GM23248 (cell line): Measurements from ENCODE around the gene TRRAP. TPM values are rescaled to one million over a fixed set of nuclear protein-coding genes. Genes with fewer than 3 reads are reported as not detected.

Experiments
- DNase-seq: peaks from one replicate; pipeline ENCODE4 v3.0.0-alpha.2; 2015
- H2AFZ ChIP-seq: fragments of 200-600 bp; sonication (generic); 2 replicates; pipeline ENCODE4 v1.6.1; 2016; ENCODE audit warnings: antibody characterized with exemption
- H3F3A ChIP-seq: fragments of 200-600 bp; sonication (generic); 2 replicates; pipeline ENCODE4 v1.6.1; 2016; ENCODE audit warnings: mild to moderate bottlenecking, antibody characterized with exemption, mixed run types; ENCODE audit not compliant: insufficient read depth
- H3K27ac ChIP-seq: fragments of 200-600 bp; sonication (generic); 2 replicates; pipeline ENCODE4 v1.5.1; 2016; ENCODE audit warnings: mild to moderate bottlenecking
- H3K27me3 ChIP-seq: fragments of 200-600 bp; sonication (generic); replicated peaks from 2 replicates; pipeline ENCODE4 v1.6.1; 2016; ENCODE audit warnings: mild to moderate bottlenecking; ENCODE audit not compliant: insufficient read depth
- H3K36me3 ChIP-seq: fragments of 200-600 bp; sonication (generic); 2 replicates; pipeline ENCODE4 v1.6.1; 2016; ENCODE audit warnings: low read depth, mild to moderate bottlenecking
- H3K4me1 ChIP-seq: fragments of 200-600 bp; sonication (generic); 2 replicates; pipeline ENCODE4 v1.6.1; 2016; ENCODE audit warnings: mild to moderate bottlenecking; ENCODE audit not compliant: insufficient read depth
- H3K4me2 ChIP-seq: fragments of 200-600 bp; sonication (generic); one replicate; pipeline ENCODE4 v1.6.1; 2016; ENCODE audit warnings: mild to moderate bottlenecking; ENCODE audit not compliant: unreplicated experiment
- H3K4me3 ChIP-seq: fragments of 200-600 bp; sonication (generic); 2 replicates; pipeline ENCODE4 v1.5.1; 2016; ENCODE audit warnings: mild to moderate bottlenecking
- H3K79me2 ChIP-seq: fragments of 200-600 bp; sonication (generic); 2 replicates; pipeline ENCODE4 v1.6.1; 2016; ENCODE audit warnings: mild to moderate bottlenecking; ENCODE audit not compliant: insufficient read depth
- H3K9ac ChIP-seq: fragments of 200-600 bp; sonication (generic); 2 replicates; pipeline ENCODE4 v1.6.1; 2016; ENCODE audit warnings: mild to moderate bottlenecking
- H3K9me2 ChIP-seq: fragments of 200-600 bp; sonication (generic); 2 replicates; pipeline ENCODE4 v1.6.1; 2016; ENCODE audit warnings: mixed run types, mild to moderate bottlenecking, moderate library complexity; ENCODE audit not compliant: insufficient read depth
- H3K9me3 ChIP-seq: fragments of 200-600 bp; sonication (generic); one replicate; pipeline ENCODE4 v1.6.1; 2017; ENCODE audit warnings: low read depth
- H4K20me1 ChIP-seq: fragments of 200-600 bp; sonication (generic); 2 replicates; pipeline ENCODE4 v1.6.0; 2016; ENCODE audit not compliant: insufficient read depth
- EZH2 ChIP-seq: fragments of 200-600 bp; sonication (generic); IDR thresholded peaks from 2 replicates; pipeline ENCODE4 v1.6.1; 2018; ENCODE audit warnings: antibody characterized with exemption, mild to moderate bottlenecking; ENCODE audit not compliant: insufficient read depth, poor library complexity, severe bottlenecking
- EZH2phosphoT487 ChIP-seq: fragments of 200-600 bp; sonication (generic); IDR thresholded peaks from 2 replicates; pipeline ENCODE4 v1.6.1; 2018; ENCODE audit warnings: antibody characterized with exemption, moderate library complexity, mild to moderate bottlenecking, low read depth; ENCODE audit not compliant: insufficient read depth
- WGBS, 2 experiments: methylation state at CpG; one replicate each; pipeline ENCODE4 v1.1.6; 2015 to 2017; ENCODE audit warnings: low lambda C conversion rate in 2 of 2, low coverage in 1 of 2; ENCODE audit errors: missing lambda C conversion rate in 2 of 2; 5-methylcytosine and 5-hydroxymethylcytosine counted together
- in situ Hi-C: fragments of 300-500 bp; cut with MboI; formaldehyde crosslinking; loops from 2 replicates; pipeline ENCODE4 v1.15.0; 2020
- polyA plus RNA-seq: library from polyadenylated mRNA; unstranded; fragments of >200 nt; fragmentation: Nextera tagmentation; extraction: Ambion mirVana; gene quantifications from 2 replicates; pipeline ENCODE4 v1.2.1, GENCODE V29; 2016
- total RNA-seq: library from RNA; depleted of rRNA; stranded (reverse); fragments of >200 nt; shearing (Covaris generic); gene quantifications from 2 replicates; pipeline ENCODE4 v1.2.3, GENCODE V29; 2014

Gene TRRAP
- total and polyA plus RNA-seq, 2 experiments from 2014 or later: 4.8 to 11.3 TPM

- 0 out of 2 replicates have a peak, but pooled peaks cover 3% of the 10 kb centered on the region for H3K4me1 ChIP-seq
- peaks cover 28% of the 10 kb centered on the region; the same call in 1 of the 2 replicates for H3K36me3 ChIP-seq
- DNase-seq: peak; percentile 80
- no peaks in the 10 kb centered on the region for H3K27me3 ChIP-seq
- H3K9ac ChIP-seq: no peak overlapping the region
- no peak overlapping the region for H3K4me2 ChIP-seq
- no peaks in the 10 kb centered on the region for H3K9me2 ChIP-seq
- H2AFZ ChIP-seq: no peak overlapping the region
- 0 out of 2 replicates have a peak, but pooled peaks cover 4% of the 10 kb centered on the region for H4K20me1 ChIP-seq
- no peaks in the 10 kb centered on the region for H3K9me3 ChIP-seq
- peak overlapping the region; percentile 43 for H3K27ac ChIP-seq
- no peak overlapping the region for H3K4me3 ChIP-seq
- TF ChIP-seq EZH2: no peak
- no peak for TF ChIP-seq EZH2phosphoT487
- H3F3A ChIP-seq: peaks cover 35% of the 10 kb centered on the region
- in situ Hi-C loops: no loop called here
- WGBS, 2 experiments: 36 to 43% methylated on average over 10 to 11 of the region's 11 CpGs
- peaks cover 9% of the 10 kb centered on the region; the same call in 1 of the 2 replicates for H3K79me2 ChIP-seq
Measured at GRCh38 chr7:99036546-99037111, 158.3 kb downstream of the TRRAP start.

- Histone ChIP-seq H3K9me3 (no peaks in the 10 kb centered on the region), H3K4me3 (no peak overlapping the region), H3K9ac (no peak overlapping the region), H3K36me3 (peaks cover 28% of the 10 kb centered on the region; the same call in 1 of the 2 replicates), H3K4me1 (0 out of 2 replicates have a peak, but pooled peaks cover 3% of the 10 kb centered on the region), H2AFZ (no peak overlapping the region), H3K27me3 (no peaks in the 10 kb centered on the region), H3F3A (peaks cover 28% of the 10 kb centered on the region), H3K79me2 (peaks cover 9% of the 10 kb centered on the region; the same call in 1 of the 2 replicates), H3K4me2 (no peak overlapping the region), H3K27ac (peak overlapping the region; percentile 43; the same call in 1 of the 2 replicates), H4K20me1 (0 out of 2 replicates have a peak, but pooled peaks cover 4% of the 10 kb centered on the region), H3K9me2 (no peaks in the 10 kb centered on the region)
- in situ Hi-C loops: no loop called here
- DNase-seq: peak; percentile 17
- WGBS, 2 experiments: 91 to 93% methylated on average over 16 of the region's 16 CpGs
- TF ChIP-seq EZH2 (no peak), EZH2phosphoT487 (no peak)
Measured at GRCh38 chr7:99037327-99037940, 159.1 kb downstream of the TRRAP start.

DNA sequence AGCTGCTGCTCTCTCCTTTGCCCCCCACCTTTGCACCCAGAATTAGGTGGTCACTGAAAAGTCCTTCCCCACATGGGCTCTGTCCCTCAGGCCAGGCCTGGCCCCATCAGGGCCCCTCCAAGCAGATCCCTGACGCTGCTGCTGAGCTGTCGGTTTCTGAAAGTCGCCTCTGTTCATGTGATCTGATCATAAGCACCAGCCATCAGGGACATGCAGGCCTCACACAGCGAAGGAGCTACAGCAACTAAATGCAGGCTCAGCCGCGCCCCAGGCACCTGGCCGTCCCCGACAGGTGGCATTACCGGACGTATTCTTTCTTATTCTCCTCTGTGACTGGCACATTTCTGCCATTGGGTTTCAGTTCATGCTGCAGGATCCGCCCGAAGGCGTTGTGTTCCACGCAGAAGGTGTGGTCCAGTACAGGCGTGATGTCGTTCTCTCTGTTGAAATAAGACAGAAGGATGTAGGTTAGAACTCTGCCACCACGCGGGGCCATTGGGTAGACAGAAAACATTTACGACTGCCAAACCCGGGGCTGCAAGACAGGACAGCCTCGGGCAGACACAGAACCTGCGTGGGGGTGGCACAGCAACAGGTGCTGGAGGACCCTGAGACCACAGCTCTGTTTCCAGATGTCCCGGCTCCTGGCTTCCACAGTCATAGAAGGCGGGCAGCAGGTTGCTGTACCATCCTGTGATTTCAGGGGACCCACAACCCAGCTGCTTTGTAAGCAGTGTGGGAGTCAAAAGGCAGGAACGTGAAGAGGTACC, 159.9 kb downstream of the TRRAP start:
- Histone ChIP-seq H4K20me1 (0 out of 2 replicates have a peak, but pooled peaks cover 4% of the 10 kb centered on the region), H3K79me2 (peaks cover 17% of the 10 kb centered on the region; the same call in 1 of the 2 replicates), H3K36me3 (peaks cover 36% of the 10 kb centered on the region; the same call in 1 of the 2 replicates), H3F3A (peaks cover 37% of the 10 kb centered on the region), H2AFZ (no peak overlapping the region), H3K4me1 (0 out of 2 replicates have a peak, but pooled peaks cover 3% of the 10 kb centered on the region), H3K27me3 (no peaks in the 10 kb centered on the region), H3K9me3 (no peaks in the 10 kb centered on the region), H3K4me3 (no peak overlapping the region), H3K9ac (no peak overlapping the region), H3K4me2 (no peak overlapping the region), H3K9me2 (no peaks in the 10 kb centered on the region), H3K27ac (no peak overlapping the region)
- in situ Hi-C loops: no loop called here
- DNase-seq: no peak
- TF ChIP-seq EZH2 (no peak), EZH2phosphoT487 (no peak)
- WGBS, 2 experiments: 91 to 93% methylated on average over 25 of the region's 25 CpGs

- Histone ChIP-seq H3F3A (peaks cover 45% of the 10 kb centered on the region), H3K79me2 (peaks cover 23% of the 10 kb centered on the region; the same call in 1 of the 2 replicates), H4K20me1 (0 out of 2 replicates have a peak, but pooled peaks cover 4% of the 10 kb centered on the region), H3K4me3 (no peak overlapping the region), H3K9me3 (no peaks in the 10 kb centered on the region), H3K9me2 (no peaks in the 10 kb centered on the region), H3K4me1 (0 out of 2 replicates have a peak, but pooled peaks cover 3% of the 10 kb centered on the region), H3K27me3 (no peaks in the 10 kb centered on the region), H2AFZ (no peak overlapping the region), H3K36me3 (peaks cover 39% of the 10 kb centered on the region; the same call in 1 of the 2 replicates), H3K9ac (no peak overlapping the region), H3K27ac (no peak overlapping the region), H3K4me2 (no peak overlapping the region)
- in situ Hi-C loops: no loop called here
- DNase-seq: no peak
- no peak for TF ChIP-seq EZH2
- TF ChIP-seq EZH2phosphoT487: no peak
- WGBS, 2 experiments: 83 to 84% methylated on average over 8 of the region's 8 CpGs
Measured at GRCh38 chr7:99039384-99039891, 161.1 kb downstream of the TRRAP start.
